HL-60 (cell line): ENCODE data around the gene PPP1R3A.

Experiments used
- DNase-seq, 2 experiments: peaks; one replicate each; pipeline ENCODE4 v3.0.0-alpha.2; 2010 to 2020; ENCODE audit warnings: low read depth in 1 of 2, low spot score in 1 of 2
- H3K27ac ChIP-seq: fragments of 250-450 bp; sonication (Bioruptor Pico); replicated peaks from 2 replicates; pipeline ENCODE4 v1.5.1; 2020; ENCODE audit warnings: mild to moderate bottlenecking, moderate library complexity
- H3K27me3 ChIP-seq: fragments of 250-450 bp; sonication (Bioruptor Pico); 2 replicates; pipeline ENCODE4 v1.5.1; 2021; ENCODE audit warnings: mild to moderate bottlenecking, moderate library complexity; ENCODE audit not compliant: insufficient read depth, poor library complexity, severe bottlenecking
- H3K4me3 ChIP-seq: replicated peaks from 2 replicates; pipeline ENCODE4 v1.5.1; 2011; ENCODE audit warnings: mild to moderate bottlenecking, control low read depth, low read length; ENCODE audit not compliant: insufficient read depth
- GABPA ChIP-seq: IDR thresholded peaks from 2 replicates; pipeline ENCODE4 v1.6.1; 2012; ENCODE audit warnings: low read depth
- POLR2AphosphoS5 ChIP-seq: IDR thresholded peaks from 2 replicates; pipeline ENCODE4 v1.6.1; 2012; ENCODE audit warnings: low read depth
- SPI1 ChIP-seq: IDR thresholded peaks from 2 replicates; pipeline ENCODE4 v1.6.1; 2012; ENCODE audit warnings: low read depth, mild to moderate bottlenecking, borderline replicate concordance
- TF ChIP-seq, protein P1 (sequence below): IDR thresholded peaks from 2 replicates; pipeline ENCODE4 v1.6.1; 2012; ENCODE audit warnings: low read depth; ENCODE audit not compliant: insufficient replicate concordance
- TF ChIP-seq, protein P2 (sequence below): IDR thresholded peaks from one replicate; pipeline ENCODE4 v1.5.1; 2011; ENCODE audit warnings: low read length, control low read depth, inconsistent platforms; ENCODE audit not compliant: insufficient read depth

The PPP1R3A gene

DNA sequence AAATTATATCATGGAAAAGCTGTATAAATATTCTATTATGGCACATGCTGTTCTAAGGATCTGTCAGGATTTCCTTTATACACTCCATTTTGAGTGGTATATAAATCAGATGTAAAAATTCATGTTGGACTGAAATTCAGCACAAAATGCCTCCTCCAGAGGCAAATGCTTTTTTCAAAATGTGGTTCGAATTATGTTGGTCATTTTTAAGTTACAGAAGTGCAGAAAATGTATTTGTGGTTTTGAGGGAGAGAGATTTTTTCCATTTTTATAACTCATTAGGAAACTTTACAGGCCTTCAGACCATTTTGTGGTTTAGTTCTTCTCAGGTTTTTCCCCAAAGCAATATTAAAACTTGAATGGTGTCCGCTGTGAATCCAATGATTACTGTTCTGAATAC is 2.9 kb downstream of the PPP1R3A start:
- H3K27me3 ChIP-seq, result no peaks in the 10 kb centered on the region
- TF ChIP-seq, protein P1, sequence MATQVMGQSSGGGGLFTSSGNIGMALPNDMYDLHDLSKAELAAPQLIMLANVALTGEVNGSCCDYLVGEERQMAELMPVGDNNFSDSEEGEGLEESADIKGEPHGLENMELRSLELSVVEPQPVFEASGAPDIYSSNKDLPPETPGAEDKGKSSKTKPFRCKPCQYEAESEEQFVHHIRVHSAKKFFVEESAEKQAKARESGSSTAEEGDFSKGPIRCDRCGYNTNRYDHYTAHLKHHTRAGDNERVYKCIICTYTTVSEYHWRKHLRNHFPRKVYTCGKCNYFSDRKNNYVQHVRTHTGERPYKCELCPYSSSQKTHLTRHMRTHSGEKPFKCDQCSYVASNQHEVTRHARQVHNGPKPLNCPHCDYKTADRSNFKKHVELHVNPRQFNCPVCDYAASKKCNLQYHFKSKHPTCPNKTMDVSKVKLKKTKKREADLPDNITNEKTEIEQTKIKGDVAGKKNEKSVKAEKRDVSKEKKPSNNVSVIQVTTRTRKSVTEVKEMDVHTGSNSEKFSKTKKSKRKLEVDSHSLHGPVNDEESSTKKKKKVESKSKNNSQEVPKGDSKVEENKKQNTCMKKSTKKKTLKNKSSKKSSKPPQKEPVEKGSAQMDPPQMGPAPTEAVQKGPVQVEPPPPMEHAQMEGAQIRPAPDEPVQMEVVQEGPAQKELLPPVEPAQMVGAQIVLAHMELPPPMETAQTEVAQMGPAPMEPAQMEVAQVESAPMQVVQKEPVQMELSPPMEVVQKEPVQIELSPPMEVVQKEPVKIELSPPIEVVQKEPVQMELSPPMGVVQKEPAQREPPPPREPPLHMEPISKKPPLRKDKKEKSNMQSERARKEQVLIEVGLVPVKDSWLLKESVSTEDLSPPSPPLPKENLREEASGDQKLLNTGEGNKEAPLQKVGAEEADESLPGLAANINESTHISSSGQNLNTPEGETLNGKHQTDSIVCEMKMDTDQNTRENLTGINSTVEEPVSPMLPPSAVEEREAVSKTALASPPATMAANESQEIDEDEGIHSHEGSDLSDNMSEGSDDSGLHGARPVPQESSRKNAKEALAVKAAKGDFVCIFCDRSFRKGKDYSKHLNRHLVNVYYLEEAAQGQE, result no peak
- no peak overlapping the region for H3K27ac ChIP-seq
- H3K4me3 ChIP-seq, result no peak overlapping the region
- no peak for DNase-seq

DNA sequence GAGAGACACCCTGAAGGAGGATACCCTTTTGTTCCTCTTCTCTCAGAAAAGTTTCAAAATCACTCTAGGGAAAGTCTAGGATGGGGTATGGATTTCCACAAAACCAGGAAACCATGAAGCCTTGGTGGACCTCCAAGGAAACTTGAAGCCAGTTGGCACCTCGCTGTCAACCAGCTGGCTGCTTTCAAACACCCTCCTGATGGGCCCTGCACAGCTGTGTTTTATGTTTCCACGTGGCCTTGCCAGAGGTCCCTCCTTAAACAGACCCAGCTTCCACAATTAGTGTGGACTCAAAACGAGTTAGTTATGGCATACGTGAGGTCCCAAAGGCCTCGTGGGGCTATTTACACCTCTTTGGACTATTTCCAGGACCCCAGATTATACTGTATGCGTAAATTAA is 5.9 kb downstream of the PPP1R3A start:
- no peak overlapping the region for H3K4me3 ChIP-seq
- H3K27me3 ChIP-seq, result no peaks in the 10 kb centered on the region
- no peak for DNase-seq
- H3K27ac ChIP-seq, result no peak overlapping the region
- TF ChIP-seq GABPA (no peak), SPI1 (no peak), POLR2AphosphoS5 (no peak)
- TF ChIP-seq, protein P2, sequence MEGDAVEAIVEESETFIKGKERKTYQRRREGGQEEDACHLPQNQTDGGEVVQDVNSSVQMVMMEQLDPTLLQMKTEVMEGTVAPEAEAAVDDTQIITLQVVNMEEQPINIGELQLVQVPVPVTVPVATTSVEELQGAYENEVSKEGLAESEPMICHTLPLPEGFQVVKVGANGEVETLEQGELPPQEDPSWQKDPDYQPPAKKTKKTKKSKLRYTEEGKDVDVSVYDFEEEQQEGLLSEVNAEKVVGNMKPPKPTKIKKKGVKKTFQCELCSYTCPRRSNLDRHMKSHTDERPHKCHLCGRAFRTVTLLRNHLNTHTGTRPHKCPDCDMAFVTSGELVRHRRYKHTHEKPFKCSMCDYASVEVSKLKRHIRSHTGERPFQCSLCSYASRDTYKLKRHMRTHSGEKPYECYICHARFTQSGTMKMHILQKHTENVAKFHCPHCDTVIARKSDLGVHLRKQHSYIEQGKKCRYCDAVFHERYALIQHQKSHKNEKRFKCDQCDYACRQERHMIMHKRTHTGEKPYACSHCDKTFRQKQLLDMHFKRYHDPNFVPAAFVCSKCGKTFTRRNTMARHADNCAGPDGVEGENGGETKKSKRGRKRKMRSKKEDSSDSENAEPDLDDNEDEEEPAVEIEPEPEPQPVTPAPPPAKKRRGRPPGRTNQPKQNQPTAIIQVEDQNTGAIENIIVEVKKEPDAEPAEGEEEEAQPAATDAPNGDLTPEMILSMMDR, result no peak
- TF ChIP-seq, protein P1, result no peak

DNA sequence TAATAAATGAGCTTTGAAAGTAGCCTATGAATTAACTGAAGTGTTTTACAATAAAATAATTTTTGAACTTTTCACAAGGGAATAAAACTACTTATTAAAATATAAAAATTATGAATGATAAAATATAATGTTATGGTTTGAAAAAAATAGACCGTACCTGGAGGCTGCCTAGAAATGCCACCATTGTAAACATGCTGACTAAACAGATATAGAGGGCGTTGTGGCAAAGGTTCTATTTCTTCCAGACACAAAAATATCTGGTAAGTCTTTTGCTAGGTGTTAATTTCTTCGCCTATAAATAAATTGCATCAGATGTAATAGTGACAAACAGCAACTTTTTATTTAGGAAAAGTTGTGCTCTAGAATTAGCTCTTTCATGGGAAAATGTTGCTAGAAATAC is 11.2 kb downstream of the PPP1R3A start:
- Histone ChIP-seq H3K27me3 (no peaks in the 10 kb centered on the region), H3K27ac (no peak overlapping the region), H3K4me3 (no peak overlapping the region)
- TF ChIP-seq, protein P1, result no peak
- TF ChIP-seq GABPA, result no peak
- no peak for TF ChIP-seq POLR2AphosphoS5
- TF ChIP-seq, protein P2, result no peak
- no peak for TF ChIP-seq SPI1
- no peak for DNase-seq

DNA sequence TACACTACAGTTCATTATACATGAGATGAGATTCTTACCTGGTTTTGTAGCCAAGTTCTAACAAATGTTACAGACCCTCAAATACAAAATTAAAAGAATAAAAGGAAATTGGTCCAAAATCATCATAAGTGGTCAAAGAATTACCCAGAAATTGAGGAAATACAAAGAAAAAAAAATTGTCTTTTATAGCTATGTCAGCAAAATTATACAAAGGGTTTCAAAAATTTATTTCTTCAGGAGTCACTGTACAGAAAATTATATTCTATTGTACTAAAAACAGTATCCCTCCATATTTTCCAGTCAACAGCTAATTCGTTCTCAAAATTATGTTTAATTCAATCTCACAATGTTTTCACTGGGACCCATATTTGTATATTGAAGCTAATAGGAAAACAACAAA is 14.3 kb downstream of the PPP1R3A start:
- Histone ChIP-seq H3K4me3 (no peak overlapping the region), H3K27me3 (no peaks in the 10 kb centered on the region), H3K27ac (no peak overlapping the region)
- TF ChIP-seq GABPA (no peak), POLR2AphosphoS5 (no peak), SPI1 (no peak)
- TF ChIP-seq, protein P1, result no peak
- TF ChIP-seq, protein P2, result no peak
- no peak for DNase-seq
